ENCODE data around the gene UQCR10. TPM values are rescaled to one million over a fixed set of nuclear protein-coding genes. Genes with fewer than 3 reads are reported as not detected.

The UQCR10 gene
- total and polyA plus RNA-seq, 7 donors = 37.9 to 555 (median 84.5) TPM

- Histone ChIP-seq H3K36me3 (peaks cover 0 to 10% (median 4%) of the 10 kb centered on the region in 4 donors), H3K27ac (no peak overlapping the region), H3K9me3 (no peaks in the 10 kb centered on the region), H3K4me1 (no peaks in the 10 kb centered on the region), H3K4me3 (no peak overlapping the region), H3K27me3 (no peaks in the 10 kb centered on the region)
- 90 to 93% methylated on average over 7 of the region's 7 CpGs for WGBS, 2 donors
- no peak for TF ChIP-seq POLR2AphosphoS5 (IDR thresholded peaks at IDR 0.05)
- no peak for TF ChIP-seq EP300 (IDR thresholded peaks at IDR 0.05)
- no peak for TF ChIP-seq CTCF (IDR thresholded peaks at IDR 0.05)
- TF ChIP-seq POLR2A (IDR thresholded peaks at IDR 0.05) = no peak
- intact Hi-C loops (cut with DNase I) = no loop called here
- DNase-seq = no peak
These were observed 9.0 kb upstream of the UQCR10 start for GRCh38 chr22:29758068-29758622.

GRCh38 chr22:29758959-29759358 is 8.2 kb upstream of the UQCR10 start:
- Histone ChIP-seq H3K9me3 (no peaks in the 10 kb centered on the region), H3K36me3 (peaks cover 0 to 7% (median 1%) of the 10 kb centered on the region in 4 donors), H3K4me1 (no peaks in the 10 kb centered on the region), H3K4me3 (no peak overlapping the region), H3K27ac (no peak overlapping the region), H3K27me3 (no peaks in the 10 kb centered on the region)
- DNase-seq = no peak
- intact Hi-C loops (cut with DNase I) = no loop called here
- no peak for TF ChIP-seq POLR2A (IDR thresholded peaks at IDR 0.05)
- TF ChIP-seq POLR2AphosphoS5 (IDR thresholded peaks at IDR 0.05) = no peak
- TF ChIP-seq EP300 (IDR thresholded peaks at IDR 0.05) = no peak
- no peak for TF ChIP-seq CTCF (IDR thresholded peaks at IDR 0.05)
- 73 to 90% methylated on average over 5 of the region's 5 CpGs for WGBS, 2 donors

- intact Hi-C loops (cut with DNase I) = loop anchor here (10.0 kb wide), 1 partner anchor 137 kb away; no protein-coding TSS in a partner anchor
- TF ChIP-seq POLR2AphosphoS5 (IDR thresholded peaks at IDR 0.05) (no peak), POLR2A (IDR thresholded peaks at IDR 0.05) (no peak)
- WGBS, 2 donors = 80 to 95% methylated on average over 15 of the region's 15 CpGs
- Histone ChIP-seq H3K36me3 (no peaks in the 10 kb centered on the region), H3K4me3 (no peak overlapping the region), H3K27me3 (no peaks in the 10 kb centered on the region), H3K9me3 (no peaks in the 10 kb centered on the region), H3K27ac (no peak overlapping the region), H3K4me1 (peaks cover 0 to 13% (median 11%) of the 10 kb centered on the region in 4 donors)
- DNase-seq = no peak
These were observed 4.9 kb upstream of the UQCR10 start for GRCh38 chr22:29762263-29762662.

GRCh38 chr22:29765905-29766631 is 1.1 kb upstream of the UQCR10 start:
- no peak for DNase-seq
- Histone ChIP-seq H3K4me1 (peaks cover 0 to 33% (median 27%) of the 10 kb centered on the region in 4 donors), H3K36me3 (peaks cover 13 to 17% (median 15%) of the 10 kb centered on the region in 4 donors), H3K9me3 (no peaks in the 10 kb centered on the region), H3K27ac (peak overlapping the region; percentile 88 to 94 (median 90)), H3K4me3 (peak overlapping the region; percentile 75 to 96 (median 88)), H3K27me3 (no peaks in the 10 kb centered on the region)
- WGBS, 2 donors = 52 to 55% methylated on average over 15 of the region's 15 CpGs
- intact Hi-C loops (cut with DNase I) = loop anchor here (2.0 to 10.0 kb wide), 3 partner anchors 73 to 236 kb away; partner anchors contain the start of gene ASCC2
- TF ChIP-seq CTCF (IDR thresholded peaks at IDR 0.05) (no peak), POLR2A (IDR thresholded peaks at IDR 0.05) (no peak), POLR2AphosphoS5 (IDR thresholded peaks at IDR 0.05) (no peak), EP300 (IDR thresholded peaks at IDR 0.05) (no peak)

GRCh38 chr22:29766632-29767170 is 468 bp upstream of the UQCR10 start, which contains the start of gene ZMAT5:
TSS of gene ZMAT5 (minus strand) at chr22:29767007. CDS start at chr22:29748544, 18,463 bp downstream.
- DNase-seq = peak; percentile 97
- Histone ChIP-seq H3K9me3 (no peaks in the 10 kb centered on the region), H3K36me3 (peaks cover 13 to 23% (median 15%) of the 10 kb centered on the region in 4 donors), H3K27me3 (no peaks in the 10 kb centered on the region), H3K27ac (peak within 1 kb of the TSS; percentile 88 to 94 (median 90)), H3K4me1 (peaks cover 0 to 33% (median 27%) of the 10 kb centered on the region in 4 donors), H3K4me3 (peak within 1 kb of the TSS; percentile 75 to 96 (median 88))
- intact Hi-C loops (cut with DNase I) = loop anchor here (2.0 to 10.0 kb wide), 3 partner anchors 72 to 236 kb away; partner anchors contain the start of gene ASCC2
- peak in 1 of 2 donors; percentile 73 for TF ChIP-seq POLR2A (IDR thresholded peaks at IDR 0.05)
- peak; percentile 26 to 80 (median 47) for TF ChIP-seq POLR2AphosphoS5 (IDR thresholded peaks at IDR 0.05)
- no peak for TF ChIP-seq CTCF (IDR thresholded peaks at IDR 0.05)
- TF ChIP-seq EP300 (IDR thresholded peaks at IDR 0.05) = no peak
- WGBS, 2 donors = 0 to 1% methylated on average over 32 of the region's 32 CpGs

Data from sigmoid colon (tissue), 7 donors.